HEK293 (cell line): Measurements from ENCODE around the gene LSMEM2.

Experiments used
- CTCF ChIP-seq: fragments of 450-650 bp; formaldehyde crosslinking; IDR thresholded peaks from 2 replicates; pipeline ENCODE4 v1.5.1; 2016; ENCODE audit warnings: missing biosample characterization, missing genetic modification characterization
- IKZF3 ChIP-seq: fragments of 450-650 bp; IDR thresholded peaks from 2 replicates; pipeline ENCODE4 v1.5.0; 2018; ENCODE audit warnings: missing biosample characterization, mild to moderate bottlenecking, missing genetic modification characterization, moderate library complexity
- PRDM2 ChIP-seq: fragments of 450-650 bp; formaldehyde crosslinking; IDR thresholded peaks from 2 replicates; pipeline ENCODE4 v1.5.1; 2016; ENCODE audit warnings: missing biosample characterization, missing genetic modification characterization, borderline replicate concordance
- ZBTB20 ChIP-seq: fragments of 450-650 bp; formaldehyde crosslinking; IDR thresholded peaks from 2 replicates; pipeline ENCODE4 v1.5.1; 2016; ENCODE audit warnings: missing biosample characterization, missing genetic modification characterization
- ZBTB21 ChIP-seq: fragments of 450-650 bp; formaldehyde crosslinking; IDR thresholded peaks from 2 replicates; pipeline ENCODE4 v1.5.1; 2017; ENCODE audit warnings: missing biosample characterization, missing genetic modification characterization
- ZBTB7A ChIP-seq: fragments of 450-650 bp; formaldehyde crosslinking; IDR thresholded peaks from 2 replicates; pipeline ENCODE4 v1.5.1; 2016; ENCODE audit warnings: low read depth, missing biosample characterization, missing genetic modification characterization
- ZFP37 ChIP-seq: fragments of 450-650 bp; formaldehyde crosslinking; IDR thresholded peaks from 2 replicates; pipeline ENCODE4 v1.5.1; 2016; ENCODE audit warnings: missing biosample characterization, missing genetic modification characterization
- ZNF175 ChIP-seq: fragments of 450-650 bp; formaldehyde crosslinking; IDR thresholded peaks from 2 replicates; pipeline ENCODE4 v1.5.1; 2016; ENCODE audit warnings: missing biosample characterization, missing genetic modification characterization
- ZNF488 ChIP-seq: fragments of 450-650 bp; formaldehyde crosslinking; IDR thresholded peaks from 2 replicates; pipeline ENCODE4 v1.5.1; 2016; ENCODE audit warnings: missing biosample characterization, missing genetic modification characterization
- ZNF514 ChIP-seq: fragments of 450-650 bp; formaldehyde crosslinking; IDR thresholded peaks from 2 replicates; pipeline ENCODE4 v1.5.1; 2016; ENCODE audit warnings: missing biosample characterization, missing genetic modification characterization
- ZNF660 ChIP-seq: fragments of 450-650 bp; IDR thresholded peaks from 2 replicates; pipeline ENCODE4 v1.5.1; 2018; ENCODE audit warnings: missing biosample characterization, mild to moderate bottlenecking, missing genetic modification characterization
- ZNF707 ChIP-seq: fragments of 450-650 bp; formaldehyde crosslinking; IDR thresholded peaks from 2 replicates; pipeline ENCODE4 v1.5.1; 2016; ENCODE audit warnings: missing biosample characterization, missing genetic modification characterization
- ZNF776 ChIP-seq: fragments of 450-650 bp; formaldehyde crosslinking; IDR thresholded peaks from 2 replicates; pipeline ENCODE4 v1.5.0; 2017; ENCODE audit warnings: missing biosample characterization, missing genetic modification characterization, borderline replicate concordance

- TF ChIP-seq ZNF707, result no peak
- no peak for TF ChIP-seq CTCF
- no peak for TF ChIP-seq IKZF3 (tag by site-specific recombination)
- no peak for TF ChIP-seq PRDM2 (tag by site-specific recombination)
- TF ChIP-seq ZNF175 (tag by site-specific recombination), result no peak
- no peak for TF ChIP-seq ZBTB21 (tag by site-specific recombination)
- no peak for TF ChIP-seq ZFP37 (tag by site-specific recombination)
- TF ChIP-seq ZNF488, result no peak
- TF ChIP-seq ZNF660 (tag by site-specific recombination), result no peak
- TF ChIP-seq ZBTB20 (tag by site-specific recombination), result peak; percentile 53
- no peak for TF ChIP-seq ZNF776 (tag by site-specific recombination)
- TF ChIP-seq ZNF514 (tag by site-specific recombination), result no peak
- TF ChIP-seq ZBTB7A (tag by site-specific recombination), result no peak
Measured at GRCh38 chr3:50268703-50269451, 10.0 kb upstream of the LSMEM2 start, which contains the start of gene SEMA3B.
